Activated naive CD8-positive, alpha-beta T cell (primary cell): ENCODE data around the gene DCST2.

Source experiments
- H3K27ac Mint-ChIP-seq: one replicate; pipeline ENCODE4 v1.8.0; 2021; ENCODE audit warnings: mixed read lengths
- H3K27me3 Mint-ChIP-seq: one replicate; pipeline ENCODE4 v1.8.0; 2021; ENCODE audit warnings: mixed read lengths
- H3K36me3 Mint-ChIP-seq: one replicate; pipeline ENCODE4 v1.8.0; 2021; ENCODE audit warnings: mixed read lengths
- H3K4me1 Mint-ChIP-seq: one replicate; pipeline ENCODE4 v1.8.0; 2021; ENCODE audit warnings: low read depth, mixed read lengths
- H3K4me3 Mint-ChIP-seq: one replicate; pipeline ENCODE4 v1.8.0; 2021; ENCODE audit warnings: mild to moderate bottlenecking, mixed read lengths
- H3K9me3 Mint-ChIP-seq: one replicate; pipeline ENCODE4 v1.8.0; 2021; ENCODE audit warnings: low read depth, mixed read lengths

DCST2 gene

DNA sequence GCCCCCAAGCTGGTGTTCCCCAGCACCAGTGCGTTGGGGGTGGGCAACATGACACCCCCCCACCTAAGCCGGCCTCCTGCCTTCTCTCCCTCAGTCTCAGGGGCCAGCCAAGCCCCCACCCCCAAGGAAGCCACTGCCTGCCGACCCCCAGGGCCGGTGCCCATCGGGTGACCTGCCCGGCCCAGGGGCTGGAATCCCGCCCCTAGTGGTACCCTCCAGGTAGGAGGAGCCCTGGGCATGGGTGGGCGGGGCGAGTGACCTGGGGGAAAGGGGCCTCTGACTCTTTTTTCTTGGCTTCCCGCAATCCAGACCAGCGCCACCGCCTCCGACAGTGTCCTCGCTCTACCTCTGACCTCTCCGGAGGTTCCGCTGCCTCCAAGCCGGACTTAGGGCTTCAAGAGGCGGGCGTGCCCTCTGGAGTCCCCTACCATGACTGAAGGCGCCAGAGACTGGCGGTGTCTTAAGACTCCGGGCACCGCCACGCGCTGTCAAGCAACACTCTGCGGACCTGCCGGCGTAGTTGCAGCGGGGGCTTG, 28.6 kb upstream of the DCST2 start:
- Mint-ChIP-seq H3K4me3 (peak overlapping the region; percentile 95), H3K36me3 (no peaks in the 10 kb centered on the region), H3K27me3 (no peaks in the 10 kb centered on the region), H3K27ac (no peak overlapping the region), H3K4me1 (peaks cover 27% of the 10 kb centered on the region), H3K9me3 (no peaks in the 10 kb centered on the region)

DNA sequence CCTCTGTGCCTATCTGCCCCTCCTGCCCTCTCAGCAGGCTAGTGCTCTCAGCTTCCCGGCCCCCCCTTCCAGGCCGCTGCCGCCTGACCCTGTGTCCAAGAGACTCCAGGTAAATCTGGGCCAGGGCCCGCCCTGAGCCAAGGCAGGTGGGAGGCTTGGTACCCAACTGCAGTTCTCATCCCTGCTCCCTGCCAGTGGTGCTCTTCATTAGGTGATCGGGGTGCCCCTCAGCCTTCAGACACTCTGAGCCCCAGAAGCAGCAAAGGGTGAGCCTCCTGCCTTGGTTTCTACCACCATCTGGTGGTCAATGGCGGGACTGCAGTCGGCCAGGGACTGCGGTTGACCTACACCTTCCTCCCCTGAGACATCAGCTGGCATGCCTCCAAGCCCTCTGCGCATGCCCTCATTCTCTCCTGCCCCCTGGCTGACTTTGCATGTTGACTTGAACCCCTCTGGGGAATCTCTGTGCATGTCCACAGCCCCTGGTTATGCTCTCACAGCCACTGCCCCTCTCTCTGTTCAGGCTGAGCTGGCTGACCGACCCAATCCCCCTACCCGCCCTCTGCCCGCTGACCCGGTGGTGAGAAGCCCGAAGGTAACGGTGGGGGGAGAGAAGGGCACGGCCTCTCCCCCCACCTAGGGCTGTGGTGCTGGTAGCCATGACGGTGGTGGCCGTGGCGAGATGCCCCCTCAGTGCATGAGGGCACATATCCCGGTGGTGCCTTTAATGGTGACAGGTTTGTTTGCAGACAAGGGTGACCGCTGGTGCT, 28.0 kb upstream of the DCST2 start:
- Mint-ChIP-seq H3K9me3 (no peaks in the 10 kb centered on the region), H3K27ac (no peak overlapping the region), H3K4me1 (peaks cover 27% of the 10 kb centered on the region), H3K4me3 (peak overlapping the region; percentile 57), H3K27me3 (no peaks in the 10 kb centered on the region), H3K36me3 (no peaks in the 10 kb centered on the region)

DNA sequence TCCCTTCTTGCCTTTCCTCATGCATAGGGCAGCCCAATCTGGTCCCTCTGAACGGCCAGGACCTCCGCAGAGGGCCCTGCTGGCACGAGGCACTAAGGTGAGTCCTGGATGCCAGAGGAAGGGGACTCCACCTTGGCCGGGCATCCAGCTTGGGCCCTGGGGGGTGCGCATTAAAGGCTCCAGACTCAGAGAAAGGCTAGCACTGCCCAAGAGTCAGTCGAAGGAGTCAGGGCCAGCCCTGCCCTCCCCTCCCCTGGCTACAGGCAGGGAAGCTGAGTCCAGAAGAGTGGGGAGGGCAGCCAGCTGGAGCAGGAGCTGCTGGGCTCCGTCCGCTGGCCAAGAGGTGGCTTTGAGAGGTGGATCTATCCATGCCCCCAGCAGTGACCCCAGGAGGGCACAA, 27.2 kb upstream of the DCST2 start:
- Mint-ChIP-seq H3K4me3 (no peak overlapping the region), H3K9me3 (no peaks in the 10 kb centered on the region), H3K27me3 (no peaks in the 10 kb centered on the region), H3K27ac (no peak overlapping the region), H3K4me1 (peaks cover 24% of the 10 kb centered on the region), H3K36me3 (no peaks in the 10 kb centered on the region)

DNA sequence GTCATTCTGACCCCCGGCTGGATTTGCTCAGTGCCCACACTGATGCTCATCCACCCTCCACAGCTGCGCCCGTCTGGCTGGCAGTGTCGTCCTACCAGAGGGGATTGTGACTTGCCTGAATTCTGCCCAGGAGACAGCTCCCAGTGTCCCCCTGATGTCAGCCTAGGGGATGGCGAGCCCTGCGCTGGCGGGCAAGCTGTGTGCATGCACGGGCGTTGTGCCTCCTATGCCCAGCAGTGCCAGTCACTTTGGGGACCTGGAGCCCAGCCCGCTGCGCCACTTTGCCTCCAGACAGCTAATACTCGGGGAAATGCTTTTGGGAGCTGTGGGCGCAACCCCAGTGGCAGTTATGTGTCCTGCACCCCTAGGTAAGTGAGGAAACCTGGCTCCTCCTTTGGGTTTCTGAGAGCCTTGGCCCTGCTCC, 24.2 kb upstream of the DCST2 start:
- no peaks in the 10 kb centered on the region for H3K27me3 Mint-ChIP-seq
- no peak overlapping the region for H3K4me3 Mint-ChIP-seq
- peaks cover 18% of the 10 kb centered on the region for H3K4me1 Mint-ChIP-seq
- H3K27ac Mint-ChIP-seq: no peak overlapping the region
- H3K9me3 Mint-ChIP-seq: no peaks in the 10 kb centered on the region
- no peaks in the 10 kb centered on the region for H3K36me3 Mint-ChIP-seq

DNA sequence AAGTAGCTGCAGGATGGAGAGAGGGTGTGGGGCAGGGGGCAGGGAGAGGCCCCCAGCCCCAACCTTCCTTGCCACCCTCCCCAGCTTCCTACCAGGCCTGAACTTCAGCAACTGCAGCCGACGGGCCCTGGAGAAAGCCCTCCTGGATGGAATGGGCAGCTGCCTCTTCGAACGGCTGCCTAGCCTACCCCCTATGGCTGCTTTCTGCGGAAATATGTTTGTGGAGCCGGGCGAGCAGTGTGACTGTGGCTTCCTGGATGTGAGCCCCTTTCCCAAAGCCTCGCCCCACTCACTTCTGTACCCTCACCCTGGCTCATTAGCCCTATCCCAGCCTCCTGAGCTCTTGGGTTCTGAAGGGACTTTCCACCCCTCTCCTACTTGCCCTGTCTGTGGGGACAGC, 23.5 kb upstream of the DCST2 start:
- no peaks in the 10 kb centered on the region for H3K36me3 Mint-ChIP-seq

DNA sequence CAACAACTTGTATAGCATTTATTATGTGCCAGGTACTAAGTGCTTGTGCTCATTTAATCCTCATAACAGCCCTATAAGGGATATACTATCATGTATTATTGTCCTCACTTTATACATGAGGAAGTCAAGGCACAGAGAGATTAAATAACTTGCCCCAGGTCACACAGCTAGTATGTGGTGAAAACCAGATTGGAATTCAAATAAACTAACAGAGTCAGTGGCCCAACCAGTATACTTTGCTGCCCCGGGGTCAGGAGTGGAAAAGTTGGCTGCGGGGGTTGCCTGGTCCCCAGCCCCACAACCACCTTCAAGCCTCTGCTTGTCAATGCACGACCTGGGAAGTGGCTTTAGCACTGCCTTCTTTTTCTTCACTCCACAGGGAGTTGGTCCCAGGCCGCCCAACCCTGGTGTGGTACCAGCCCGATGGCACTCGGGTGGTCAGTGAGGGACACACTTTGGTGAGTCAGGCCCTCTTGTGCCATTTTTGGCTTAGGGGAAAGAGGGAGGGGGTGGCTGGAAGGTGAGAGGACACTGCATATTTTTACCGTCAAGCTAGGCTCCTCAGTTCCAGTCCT, 20.0 kb upstream of the DCST2 start:
- Mint-ChIP-seq H3K27ac (no peak overlapping the region), H3K4me1 (peaks cover 17% of the 10 kb centered on the region), H3K4me3 (peak overlapping the region; percentile 67), H3K27me3 (no peaks in the 10 kb centered on the region), H3K9me3 (no peaks in the 10 kb centered on the region), H3K36me3 (no peaks in the 10 kb centered on the region)

More for the DNA sequence above, 23.5 kb upstream of the DCST2 start:
- Mint-ChIP-seq H3K4me1 (peaks cover 20% of the 10 kb centered on the region), H3K27me3 (no peaks in the 10 kb centered on the region), H3K9me3 (no peaks in the 10 kb centered on the region), H3K4me3 (no peak overlapping the region), H3K27ac (no peak overlapping the region)

DNA sequence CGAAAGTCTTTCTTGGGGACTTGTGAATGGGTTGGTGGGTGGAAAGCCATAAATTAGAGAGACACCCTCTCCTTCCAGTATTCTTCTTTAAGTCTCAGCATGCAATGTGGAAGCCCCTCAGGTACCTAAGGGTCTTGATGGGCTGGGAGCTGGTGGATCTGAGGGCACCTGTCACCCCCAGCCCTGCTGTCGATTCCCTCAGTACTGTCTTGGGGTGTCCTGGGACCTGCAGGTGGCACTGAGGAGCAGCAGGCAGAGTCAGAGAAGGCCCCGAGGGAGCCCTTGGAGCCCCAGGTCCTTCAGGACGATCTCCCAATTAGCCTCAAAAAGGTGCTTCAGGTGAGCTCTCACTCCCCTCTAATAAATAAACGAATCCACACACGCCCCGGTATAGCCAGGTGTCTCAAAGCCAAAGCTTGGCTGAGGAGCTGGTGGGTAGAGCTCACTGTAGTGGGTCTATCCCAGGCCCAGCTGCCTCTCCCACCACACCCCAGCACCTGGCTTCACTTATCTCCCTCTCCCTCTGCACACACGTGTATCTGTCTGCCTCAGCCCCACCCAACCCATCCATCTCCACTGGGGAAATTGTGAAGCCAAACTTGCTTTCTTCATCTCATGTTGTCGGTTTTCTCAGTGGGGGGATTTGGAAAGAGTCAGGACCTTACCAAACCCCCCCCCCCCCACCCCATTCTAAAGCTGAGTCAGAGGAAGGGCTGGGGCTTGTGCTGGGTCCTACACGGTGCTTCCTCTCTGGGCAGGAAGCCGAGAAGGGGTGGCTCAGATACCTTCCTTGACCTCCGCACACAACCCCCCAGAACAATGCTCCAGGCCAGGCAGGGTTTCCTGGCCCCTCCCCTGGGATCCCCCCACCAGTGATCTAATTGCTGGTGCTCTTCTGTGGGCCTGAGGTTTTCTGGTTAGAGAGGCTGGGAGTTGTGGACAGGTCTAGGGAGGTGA, 19.1 kb upstream of the DCST2 start:
- Mint-ChIP-seq H3K4me3 (peak overlapping the region; percentile 88), H3K27me3 (no peaks in the 10 kb centered on the region), H3K36me3 (no peaks in the 10 kb centered on the region), H3K9me3 (no peaks in the 10 kb centered on the region), H3K27ac (no peak overlapping the region), H3K4me1 (peaks cover 17% of the 10 kb centered on the region)

DNA sequence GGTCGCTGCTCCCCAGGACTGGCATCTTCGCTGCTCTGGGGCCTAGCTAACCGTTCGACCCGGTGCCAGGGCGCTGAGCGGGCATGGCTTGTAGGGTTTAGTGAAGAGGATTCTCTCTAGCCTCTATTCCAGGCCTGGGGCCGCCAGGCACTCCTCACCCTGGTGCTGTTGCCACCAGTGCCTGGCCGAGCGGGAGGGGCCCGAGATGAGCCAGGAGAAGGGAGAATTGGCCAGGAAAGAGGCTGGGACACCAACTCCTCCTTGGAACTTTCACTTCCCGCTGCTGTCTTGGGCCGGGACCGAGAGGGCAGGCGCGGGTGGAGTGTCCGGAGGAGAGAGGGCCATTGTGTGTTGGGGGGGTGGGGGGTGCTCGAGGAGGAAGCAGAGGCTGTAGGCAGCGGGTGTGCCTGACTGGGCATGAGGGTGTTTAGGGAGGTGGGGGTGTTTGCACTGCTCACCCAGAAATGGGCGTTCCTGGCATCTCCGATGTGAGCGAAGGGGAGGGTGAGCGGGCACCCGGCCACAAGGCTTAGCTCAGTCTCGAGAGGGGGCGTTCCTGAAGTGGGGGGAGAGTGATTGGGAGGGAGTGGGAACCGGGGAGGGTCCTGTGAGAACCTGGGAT, 18.3 kb upstream of the DCST2 start:
- Mint-ChIP-seq H3K27ac (no peak overlapping the region), H3K27me3 (no peaks in the 10 kb centered on the region), H3K4me1 (peaks cover 17% of the 10 kb centered on the region), H3K9me3 (no peaks in the 10 kb centered on the region), H3K36me3 (no peaks in the 10 kb centered on the region), H3K4me3 (peak overlapping the region; percentile 88)

DNA sequence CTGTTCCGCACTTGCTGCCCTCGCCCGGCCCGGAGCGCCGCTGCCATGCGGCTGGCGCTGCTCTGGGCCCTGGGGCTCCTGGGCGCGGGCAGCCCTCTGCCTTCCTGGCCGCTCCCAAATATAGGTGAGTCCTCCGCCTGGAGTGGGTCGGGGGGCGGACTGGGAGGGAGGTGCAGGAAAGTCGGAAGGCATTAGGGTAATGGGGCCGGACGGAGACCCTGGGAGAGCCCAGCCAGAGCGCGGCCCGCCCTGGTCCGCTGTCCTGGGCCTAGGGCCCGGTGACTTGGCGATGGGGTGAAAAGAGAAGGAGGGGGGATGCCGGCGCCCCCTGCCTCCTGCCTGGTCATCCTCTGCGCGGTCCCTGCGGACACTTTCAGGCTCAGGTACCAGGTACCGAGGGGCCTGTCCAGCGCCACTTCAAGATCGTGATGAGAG, 17.8 kb upstream of the DCST2 start:
- peak overlapping the region; percentile 88 for H3K4me3 Mint-ChIP-seq
- no peaks in the 10 kb centered on the region for H3K9me3 Mint-ChIP-seq
- H3K4me1 Mint-ChIP-seq: peaks cover 17% of the 10 kb centered on the region
- H3K36me3 Mint-ChIP-seq: no peaks in the 10 kb centered on the region
- no peak overlapping the region for H3K27ac Mint-ChIP-seq
- no peaks in the 10 kb centered on the region for H3K27me3 Mint-ChIP-seq

DNA sequence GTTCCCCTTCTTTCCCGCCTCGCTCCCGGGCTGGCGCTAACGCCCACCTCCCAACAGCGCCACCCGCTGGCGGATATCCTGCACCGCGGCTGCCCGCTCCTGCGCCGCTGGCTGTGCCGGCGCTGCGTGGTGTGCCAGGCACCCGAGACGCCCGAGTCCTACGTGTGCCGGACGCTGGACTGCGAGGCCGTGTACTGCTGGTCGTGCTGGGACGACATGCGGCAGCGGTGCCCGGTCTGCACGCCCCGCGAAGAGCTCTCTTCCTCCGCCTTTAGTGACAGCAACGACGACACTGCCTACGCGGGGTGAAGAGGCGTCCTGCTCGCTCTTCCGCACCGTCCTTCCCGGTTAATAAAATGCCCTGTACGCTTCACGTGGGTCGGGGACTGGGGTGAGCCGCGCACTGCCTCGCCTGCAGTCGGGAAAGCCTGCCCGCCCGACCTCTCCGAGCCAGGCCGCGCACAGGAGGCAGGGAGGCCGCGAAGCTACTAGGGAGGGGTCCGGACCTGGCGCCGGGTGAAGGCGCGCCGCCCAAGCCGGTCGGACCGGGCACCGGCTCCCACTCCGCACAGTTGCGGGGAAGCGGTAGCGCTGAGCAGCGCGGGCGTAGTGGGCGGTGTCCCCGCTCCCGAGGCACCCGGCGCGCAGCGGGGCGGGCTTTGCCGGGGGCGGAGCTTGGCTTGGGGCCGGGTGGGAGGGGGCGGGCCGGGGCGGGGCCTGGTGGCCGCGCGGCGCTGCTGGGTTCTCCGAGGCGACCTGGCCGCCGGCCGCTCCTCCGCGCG, 17.2 kb upstream of the DCST2 start, which contains the start of gene ADAM15:
ADAM15 (plus strand) TSS at position 757 of the 782 bp plus-strand sequence. CDS start 71 bp downstream, outside the sequence.
- Mint-ChIP-seq H3K27ac (no peak within 1 kb of the TSS), H3K36me3 (no peaks in the 10 kb centered on the region), H3K27me3 (no peaks in the 10 kb centered on the region), H3K4me3 (peak within 1 kb of the TSS; percentile 88), H3K4me1 (peaks cover 17% of the 10 kb centered on the region), H3K9me3 (no peaks in the 10 kb centered on the region)

DNA sequence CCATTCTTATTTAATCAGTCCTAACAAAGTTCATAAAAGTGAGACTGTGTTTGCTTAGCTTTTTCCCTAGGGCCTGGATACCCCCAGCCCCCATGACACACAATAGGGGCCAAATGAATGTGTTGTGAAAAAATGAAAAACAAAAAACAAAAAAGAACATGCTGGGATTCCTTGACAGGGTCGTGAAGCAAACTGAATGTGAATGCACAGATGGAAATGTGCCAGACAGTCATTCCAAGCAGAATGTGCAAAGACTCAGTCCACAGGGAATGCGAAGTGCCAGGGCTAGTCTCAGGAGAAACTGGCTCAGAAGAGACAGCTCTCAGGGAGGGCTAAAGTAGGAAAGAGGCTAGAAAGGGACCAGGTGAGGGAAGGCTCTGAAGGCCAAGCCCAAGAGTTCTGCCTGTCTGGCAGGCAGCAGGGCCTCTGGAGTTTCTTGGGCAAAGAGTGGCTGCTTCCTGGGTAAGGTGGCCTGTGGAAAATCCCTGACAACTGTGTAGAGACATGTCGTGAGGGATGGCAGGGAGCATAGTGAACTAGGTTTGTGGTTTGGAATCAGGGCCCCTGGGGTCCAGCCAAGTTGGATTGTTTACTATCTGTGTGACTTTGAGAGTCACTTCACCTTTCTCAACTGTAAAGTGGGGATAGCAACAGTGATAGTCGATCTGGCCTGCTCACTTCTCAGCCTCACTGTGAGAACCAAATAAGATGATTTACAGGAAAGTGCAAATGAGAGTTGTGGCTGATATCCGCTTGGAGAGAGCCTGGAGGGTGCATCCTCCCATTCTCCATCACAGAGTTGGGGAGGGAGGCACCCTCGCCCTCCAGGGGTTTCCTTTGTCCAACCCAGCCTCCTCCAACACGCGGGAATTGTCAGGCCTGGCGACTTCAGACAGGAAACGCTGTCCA, 16.3 kb upstream of the DCST2 start:
- Mint-ChIP-seq H3K36me3 (no peaks in the 10 kb centered on the region), H3K27me3 (no peaks in the 10 kb centered on the region), H3K4me1 (peaks cover 17% of the 10 kb centered on the region), H3K9me3 (no peaks in the 10 kb centered on the region), H3K27ac (no peak overlapping the region), H3K4me3 (peak overlapping the region; percentile 84)

DNA sequence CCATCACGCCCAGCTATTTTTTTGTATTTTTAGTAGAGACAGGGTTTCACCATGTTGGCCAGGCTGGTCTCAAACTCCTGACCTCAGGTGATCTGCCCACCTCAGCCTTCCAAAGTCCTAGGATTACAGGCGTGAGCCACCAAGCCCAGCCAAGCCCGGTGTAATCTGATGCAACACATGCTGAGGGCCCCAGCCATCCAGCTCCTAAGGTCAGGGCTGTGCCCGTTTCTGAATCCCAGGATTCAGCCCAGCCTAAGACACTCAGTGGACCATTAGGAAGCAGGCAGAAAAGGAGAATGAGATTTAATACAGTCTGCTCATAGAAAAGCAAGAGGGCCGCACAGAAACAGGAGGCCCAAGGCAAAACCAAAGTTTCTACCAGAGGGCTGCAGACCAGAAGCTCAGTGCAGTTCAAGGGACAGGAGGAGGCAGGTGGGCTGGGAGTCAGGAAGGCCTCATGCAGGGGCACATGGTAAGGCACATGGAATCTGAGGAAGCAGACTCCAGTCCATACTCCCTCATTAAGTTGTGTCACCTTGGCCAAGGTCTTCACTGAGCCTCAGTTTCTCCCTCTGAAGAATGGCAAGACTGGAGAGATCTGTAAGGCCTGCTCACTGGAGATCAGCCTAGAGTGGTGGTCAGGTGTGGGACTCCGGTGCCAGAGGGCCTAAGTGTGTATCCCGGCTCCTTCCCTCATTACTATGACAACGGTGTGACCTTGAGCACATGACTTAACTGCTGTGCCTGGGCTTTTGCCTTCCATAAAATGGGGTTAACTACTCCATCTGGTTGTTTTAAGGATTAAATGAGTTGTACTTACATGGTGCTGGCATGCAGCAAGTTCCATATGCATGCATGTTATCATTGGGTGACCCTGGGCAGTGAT, 15.1 kb upstream of the DCST2 start:
- H3K4me1 Mint-ChIP-seq: peaks cover 17% of the 10 kb centered on the region
- no peak overlapping the region for H3K4me3 Mint-ChIP-seq
- H3K36me3 Mint-ChIP-seq: no peaks in the 10 kb centered on the region
- no peaks in the 10 kb centered on the region for H3K27me3 Mint-ChIP-seq
- H3K27ac Mint-ChIP-seq: no peak overlapping the region
- H3K9me3 Mint-ChIP-seq: no peaks in the 10 kb centered on the region
